ENCODE results near the gene NCF2.

DNA sequence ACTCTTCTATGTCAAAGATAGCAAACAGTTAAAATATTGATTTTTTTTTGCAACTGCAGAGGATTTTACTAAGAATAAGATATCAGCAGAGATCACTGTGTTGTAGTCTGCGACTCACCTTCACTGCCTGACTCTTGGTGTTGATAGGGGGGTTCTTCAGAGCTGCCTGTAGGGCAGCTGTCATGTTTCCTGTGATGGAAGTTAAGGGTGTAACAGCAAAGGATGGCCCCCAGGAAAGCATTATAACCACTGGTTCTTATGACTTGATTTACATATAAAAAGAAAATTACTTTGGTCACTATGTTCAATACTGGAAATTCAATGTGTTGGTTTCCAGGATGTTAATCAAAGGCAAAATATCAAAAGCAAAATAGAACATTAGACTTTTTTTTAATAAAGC lies 42.7 kb upstream of the NCF2 start:
- TF ChIP-seq, protein P1, sequence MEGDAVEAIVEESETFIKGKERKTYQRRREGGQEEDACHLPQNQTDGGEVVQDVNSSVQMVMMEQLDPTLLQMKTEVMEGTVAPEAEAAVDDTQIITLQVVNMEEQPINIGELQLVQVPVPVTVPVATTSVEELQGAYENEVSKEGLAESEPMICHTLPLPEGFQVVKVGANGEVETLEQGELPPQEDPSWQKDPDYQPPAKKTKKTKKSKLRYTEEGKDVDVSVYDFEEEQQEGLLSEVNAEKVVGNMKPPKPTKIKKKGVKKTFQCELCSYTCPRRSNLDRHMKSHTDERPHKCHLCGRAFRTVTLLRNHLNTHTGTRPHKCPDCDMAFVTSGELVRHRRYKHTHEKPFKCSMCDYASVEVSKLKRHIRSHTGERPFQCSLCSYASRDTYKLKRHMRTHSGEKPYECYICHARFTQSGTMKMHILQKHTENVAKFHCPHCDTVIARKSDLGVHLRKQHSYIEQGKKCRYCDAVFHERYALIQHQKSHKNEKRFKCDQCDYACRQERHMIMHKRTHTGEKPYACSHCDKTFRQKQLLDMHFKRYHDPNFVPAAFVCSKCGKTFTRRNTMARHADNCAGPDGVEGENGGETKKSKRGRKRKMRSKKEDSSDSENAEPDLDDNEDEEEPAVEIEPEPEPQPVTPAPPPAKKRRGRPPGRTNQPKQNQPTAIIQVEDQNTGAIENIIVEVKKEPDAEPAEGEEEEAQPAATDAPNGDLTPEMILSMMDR (conservative IDR thresholded peaks at IDR 0.05), result no peak
- no peak for TF ChIP-seq EZH2 (IDR thresholded peaks at IDR 0.05; ENCODE audit: low read depth)
